Amniotic epithelial cell (primary cell): ENCODE measurements around the gene GCAT.

ENCODE experiments used
- DNase-seq: peaks from one replicate; pipeline ENCODE4 v3.0.0-alpha.2; 2010; ENCODE audit warnings: low read depth

Gene GCAT

GRCh38 chr22:37811867-37812266 is 4.1 kb downstream of the GCAT start:
- no peak for DNase-seq

- DNase-seq: no peak
These were observed 5.3 kb downstream of the GCAT start for GRCh38 chr22:37812869-37813678.

GRCh38 chr22:37815593-37815992 is 7.9 kb downstream of the GCAT start:
- DNase-seq: no peak

GRCh38 chr22:37816543-37817180 is 8.9 kb downstream of the GCAT start:
- DNase-seq: no peak

- peak; percentile 83 for DNase-seq
These were observed 10.1 kb downstream of the GCAT start for GRCh38 chr22:37817705-37818408.

- DNase-seq: peak; percentile 45
These were observed 10.8 kb downstream of the GCAT start for GRCh38 chr22:37818409-37819104.

GRCh38 chr22:37819105-37819433 is 11.3 kb downstream of the GCAT start:
- no peak for DNase-seq

- no peak for DNase-seq
These were observed 12.6 kb downstream of the GCAT start for GRCh38 chr22:37820350-37820749.

GRCh38 chr22:37822079-37822833 is 14.5 kb downstream of the GCAT start:
- no peak for DNase-seq

GRCh38 chr22:37823134-37823985 is 15.6 kb downstream of the GCAT start, which contains the start of gene GALR3:
GALR3 (plus strand) TSS chr22:37823382; CDS start chr22:37823407, 25 bp downstream.
- no peak for DNase-seq

- DNase-seq: no peak
These were observed 17.2 kb downstream of the GCAT start for GRCh38 chr22:37824674-37825641.

- no peak for DNase-seq
These were observed 19.3 kb downstream of the GCAT start for GRCh38 chr22:37827056-37827455.

- DNase-seq: no peak
These were observed 22.5 kb downstream of the GCAT start for GRCh38 chr22:37830093-37830842.

- DNase-seq: no peak
These were observed 23.7 kb downstream of the GCAT start for GRCh38 chr22:37831472-37831871.

GRCh38 chr22:37832022-37832857 is 24.5 kb downstream of the GCAT start:
- no peak for DNase-seq

GRCh38 chr22:37842015-37842793 is 34.5 kb downstream of the GCAT start:
- DNase-seq: peak; percentile 49

- DNase-seq: no peak
These were observed 36.0 kb downstream of the GCAT start for GRCh38 chr22:37843741-37844089.
